H1 (cell line): Measurements from ENCODE around the gene DOCK1. TPM values are rescaled to one million over a fixed set of nuclear protein-coding genes. Genes with fewer than 3 reads are reported as not detected.

Experiments
- CBX8 ChIP-seq: fragments of 300-800, 300-1000 bp; sonication (generic); IDR thresholded peaks from 2 replicates; pipeline ENCODE4 v1.7.1; 2016; ENCODE audit warnings: low read depth, low read length, borderline replicate concordance
- CTCF ChIP-seq, 3 experiments: IDR thresholded peaks; 1 replicate in 2 of 3; 2 replicates in 1 of 3; pipeline versions ENCODE4 v1.5.1 to v1.6.1; 2011; ENCODE audit warnings: low read length in 3 of 3, mild to moderate bottlenecking in 3 of 3, inconsistent platforms in 2 of 3, low read depth in 1 of 3, moderate library complexity in 1 of 3; ENCODE audit not compliant: insufficient read depth in 1 of 3; ENCODE audit errors: control extremely low read depth in 1 of 3
- E2F6 ChIP-seq: IDR thresholded peaks from 2 replicates; pipeline ENCODE4 v1.6.1; 2012; ENCODE audit warnings: inconsistent platforms
- EZH2 ChIP-seq: fragments of 200-600 bp; sonication (generic); IDR thresholded peaks from 2 replicates; pipeline ENCODE4 v1.7.1; 2012; ENCODE audit warnings: low read depth, mild to moderate bottlenecking, moderate library complexity, low read length, inconsistent platforms; ENCODE audit not compliant: severe bottlenecking
- GABPA ChIP-seq: IDR thresholded peaks from 2 replicates; pipeline ENCODE4 v1.6.1; 2011; ENCODE audit warnings: mild to moderate bottlenecking, low read length, moderate library complexity, borderline replicate concordance; ENCODE audit not compliant: insufficient read depth
- POLR2AphosphoS5 ChIP-seq: IDR thresholded peaks from 2 replicates; pipeline ENCODE4 v1.6.1; 2011; ENCODE audit warnings: low read depth, low read length
- SUZ12 ChIP-seq: fragments of 200-600 bp; sonication (generic); IDR thresholded peaks from 2 replicates; pipeline ENCODE4 v1.6.1; 2012; ENCODE audit warnings: mild to moderate bottlenecking, inconsistent platforms, low read length, moderate library complexity, mixed read lengths
- polyA plus RNA-seq, 7 experiments: library from polyadenylated mRNA; depleted of rRNA in 3 of 7; stranded (reverse) in 5 of 7; unstranded in 2 of 7; fragments of >200 nt in 5 of 7; fragments of 200-250 nt in 2 of 7; gene quantifications; 1 replicate in 5 of 7; 2 replicates in 1 of 7; 4 replicates in 1 of 7; pipeline versions ENCODE4 v1.2.1 to v1.2.3, GENCODE V29; 2011 to 2013; ENCODE audit warnings: missing spikeins in 2 of 7, mixed read lengths in 2 of 7
- total RNA-seq: library from RNA; stranded (reverse); fragmentation: NEBNext Ultra II Directional; extraction: Animal tissue kit (Norgen Biotek cat#: 25700); gene quantifications from 2 replicates; pipeline ENCODE4 v1.2.1, GENCODE V29; 2021

DOCK1 gene
- total and polyA plus RNA-seq, 2 of the 8 experiments (the other 6 are each of a cell fraction or from before 2014, with no cell fraction given): 11.6 to 53.0 TPM

- TF ChIP-seq CBX8 (no peak), EZH2 (no peak), SUZ12 (no peak), E2F6 (no peak), GABPA (no peak), CTCF (IDR thresholded peaks at IDR 0.05; ENCODE audit: control extremely low read depth in 1 of 3, insufficient read depth in 1 of 3, low read depth in 1 of 3, low read length in 3 of 3) (no peak), POLR2AphosphoS5 (no peak)
- TF ChIP-seq, all 59 proteins: peak for 0
Observed at GRCh38 chr10:127374074-127374680, 468.9 kb downstream of the DOCK1 start (continued).
